ENCODE measurements around the gene C1orf21. TPM values are rescaled to one million over a fixed set of nuclear protein-coding genes. Genes with fewer than 3 reads are reported as not detected.

Gene C1orf21
- total and polyA plus RNA-seq, 2 donors (not counting 3 experiments of a cell fraction or from before 2014, with no cell fraction given) = 0.79 to 8.5 TPM

DNA sequence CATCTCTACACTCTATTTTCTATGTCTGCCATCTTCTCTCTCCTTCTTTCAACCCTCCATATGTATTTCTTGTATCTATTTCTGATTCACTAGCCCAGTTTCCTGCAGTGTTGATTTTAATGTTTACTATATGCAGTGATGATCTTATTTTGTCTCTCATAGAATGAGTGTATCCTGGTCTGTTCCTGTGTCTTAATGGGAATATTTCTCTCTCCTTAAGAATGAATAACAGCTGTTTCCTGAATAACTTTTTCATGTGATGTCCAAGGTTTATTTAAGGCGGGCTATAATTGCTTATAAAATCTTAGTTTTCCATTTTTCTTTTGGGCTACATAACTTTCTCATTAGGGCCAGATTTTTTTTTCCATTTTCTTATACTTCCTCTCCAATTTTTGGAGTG lies 144.5 kb downstream of the C1orf21 start:
- no peak for FAIRE-seq
- CTCF ChIA-PET = interaction anchor here (1.1 to 1.5 kb wide), 3 partner anchors 14 to 133 kb away, joined by 3 to 4 read pairs (median 4); no protein-coding TSS in a partner anchor

More for the DNA sequence above, 144.5 kb downstream of the C1orf21 start:
- H3K9me3 ChIP-seq (replicated peaks; ENCODE audit: control insufficient read depth, insufficient read depth, low read length) = no peaks in the 10 kb centered on the region
- H4K20me1 ChIP-seq (replicated peaks; ENCODE audit: control insufficient read depth, extremely low read depth, insufficient read depth, low read length) = no peaks in the 10 kb centered on the region
- H3K4me3 ChIP-seq (replicated peaks in 1 of 3; ENCODE audit: insufficient read depth in 1 of 3, low read depth in 1 of 3, low read length in 3 of 3) = no peak overlapping the region
- H3K9me1 ChIP-seq (replicated peaks; ENCODE audit: control insufficient read depth, extremely low read depth, insufficient read depth, low read length) = no peaks in the 10 kb centered on the region
- POLR2A ChIA-PET = no interaction called here
- intact Hi-C loops (cut with micrococcal nuclease) (no loop called here), dilution Hi-C loops (cut with MboI; ENCODE audit: extremely low pct_ligation_motif_present, low sequenced_read_pairs) (no loop called here)
- peak; percentile 25 for DNase-seq (ENCODE audit: low read depth, low spot score)
- no peaks in the 10 kb centered on the region for H3K36me3 ChIP-seq (ENCODE audit: control insufficient read depth in 2 of 2, extremely low read depth in 1 of 2, insufficient read depth in 2 of 2, low read length in 2 of 2)
- no peaks in the 10 kb centered on the region for H3K27me3 ChIP-seq (ENCODE audit: control insufficient read depth in 2 of 2, insufficient read depth in 2 of 2, low read length in 2 of 2)
- H3K79me2 ChIP-seq (ENCODE audit: control insufficient read depth, insufficient read depth, low read length) = no peaks in the 10 kb centered on the region
- TF ChIP-seq, protein P1, sequence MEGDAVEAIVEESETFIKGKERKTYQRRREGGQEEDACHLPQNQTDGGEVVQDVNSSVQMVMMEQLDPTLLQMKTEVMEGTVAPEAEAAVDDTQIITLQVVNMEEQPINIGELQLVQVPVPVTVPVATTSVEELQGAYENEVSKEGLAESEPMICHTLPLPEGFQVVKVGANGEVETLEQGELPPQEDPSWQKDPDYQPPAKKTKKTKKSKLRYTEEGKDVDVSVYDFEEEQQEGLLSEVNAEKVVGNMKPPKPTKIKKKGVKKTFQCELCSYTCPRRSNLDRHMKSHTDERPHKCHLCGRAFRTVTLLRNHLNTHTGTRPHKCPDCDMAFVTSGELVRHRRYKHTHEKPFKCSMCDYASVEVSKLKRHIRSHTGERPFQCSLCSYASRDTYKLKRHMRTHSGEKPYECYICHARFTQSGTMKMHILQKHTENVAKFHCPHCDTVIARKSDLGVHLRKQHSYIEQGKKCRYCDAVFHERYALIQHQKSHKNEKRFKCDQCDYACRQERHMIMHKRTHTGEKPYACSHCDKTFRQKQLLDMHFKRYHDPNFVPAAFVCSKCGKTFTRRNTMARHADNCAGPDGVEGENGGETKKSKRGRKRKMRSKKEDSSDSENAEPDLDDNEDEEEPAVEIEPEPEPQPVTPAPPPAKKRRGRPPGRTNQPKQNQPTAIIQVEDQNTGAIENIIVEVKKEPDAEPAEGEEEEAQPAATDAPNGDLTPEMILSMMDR (IDR thresholded peaks at IDR 0.05; ENCODE audit: extremely low read depth in 1 of 2, insufficient read depth in 1 of 2, low read depth in 1 of 2, low read length in 2 of 2) = no peak
- TF ChIP-seq EZH2 (IDR thresholded peaks at IDR 0.05; ENCODE audit: borderline replicate concordance, low read depth, low read length, severe bottlenecking) = no peak
- TF ChIP-seq POLR2AphosphoS5 (IDR thresholded peaks at IDR 0.05; ENCODE audit: insufficient read depth, low read depth, low read length) = no peak
- TF ChIP-seq FOS (IDR thresholded peaks at IDR 0.05; ENCODE audit: borderline replicate concordance, insufficient read depth, low read length) = no peak
- TF ChIP-seq, protein P2, sequence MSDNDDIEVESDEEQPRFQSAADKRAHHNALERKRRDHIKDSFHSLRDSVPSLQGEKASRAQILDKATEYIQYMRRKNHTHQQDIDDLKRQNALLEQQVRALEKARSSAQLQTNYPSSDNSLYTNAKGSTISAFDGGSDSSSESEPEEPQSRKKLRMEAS (IDR thresholded peaks at IDR 0.05; ENCODE audit: insufficient read depth, insufficient read length) = no peak
- TF ChIP-seq MYC (IDR thresholded peaks at IDR 0.05; ENCODE audit: low read depth, low read length) = no peak
- TF ChIP-seq GATA2 (IDR thresholded peaks at IDR 0.05; ENCODE audit: insufficient read depth, insufficient read length, low read depth, low read length) = no peak
- TF ChIP-seq POLR2A (IDR thresholded peaks at IDR 0.05; ENCODE audit: low read depth, low read length) = no peak
- TF ChIP-seq JUN (IDR thresholded peaks at IDR 0.05; ENCODE audit: borderline replicate concordance, insufficient read depth, insufficient read length, low read depth) = no peak
- no peak overlapping the region for H2AFZ ChIP-seq (ENCODE audit: low read depth, low read length)
- no peak overlapping the region for H3K4me2 ChIP-seq (ENCODE audit: insufficient read depth, low read length)
- H3K9ac ChIP-seq (replicated peaks; ENCODE audit: extremely low read depth, insufficient read depth, low read length) = no peak overlapping the region
- H3K27ac ChIP-seq (ENCODE audit: insufficient read depth, low read depth, low read length) = no peak overlapping the region
- H3K4me1 ChIP-seq (ENCODE audit: control insufficient read depth, extremely low read depth, insufficient read depth, low read length) = peaks cover 4% of the 10 kb centered on the region
- no TSS peak for BruUV-seq (replicated peaks)
